HepG2 (cell line): ENCODE measurements around the gene MYO7B. TPM values are rescaled to one million over a fixed set of nuclear protein-coding genes. Genes with fewer than 3 reads are reported as not detected.

Experiments
- ETV5 ChIP-seq: IDR thresholded peaks from 2 replicates; pipeline ENCODE4 v1.6.1; 2018; ENCODE audit warnings: missing biosample characterization, missing genetic modification reagents, inconsistent platforms, borderline replicate concordance
- HDAC1 ChIP-seq: sonication (generic); formaldehyde crosslinking; IDR thresholded peaks from 2 replicates; pipeline ENCODE4 v1.5.1; 2020; ENCODE audit warnings: mild to moderate bottlenecking, missing genetic modification reagents
- MTERF4 ChIP-seq: sonication (generic); formaldehyde crosslinking; IDR thresholded peaks from 2 replicates; pipeline ENCODE4 v1.8.0; 2023; ENCODE audit warnings: mild to moderate bottlenecking, missing genetic modification reagents
- ZBTB33 ChIP-seq: sonication (generic); formaldehyde crosslinking; IDR thresholded peaks from 2 replicates; pipeline ENCODE4 v1.4.0; 2020; ENCODE audit warnings: missing genetic modification reagents
- ZBTB38 ChIP-seq: sonication (generic); formaldehyde crosslinking; IDR thresholded peaks from 2 replicates; pipeline ENCODE4 v1.5.1; 2020; ENCODE audit warnings: mild to moderate bottlenecking, missing genetic modification reagents
- ZNF274 ChIP-seq: sonication (generic); formaldehyde crosslinking; IDR thresholded peaks from 2 replicates; pipeline ENCODE4 v1.5.1; 2020; ENCODE audit warnings: mild to moderate bottlenecking, missing genetic modification reagents
- ZNF33B ChIP-seq: sonication (generic); formaldehyde crosslinking; IDR thresholded peaks from 2 replicates; pipeline ENCODE4 v1.5.1; 2020; ENCODE audit warnings: mild to moderate bottlenecking, missing genetic modification reagents
- ZNF576 ChIP-seq: sonication (generic); formaldehyde crosslinking; IDR thresholded peaks from 2 replicates; pipeline ENCODE4 v1.4.0; 2020; ENCODE audit warnings: mild to moderate bottlenecking, missing genetic modification reagents
- ZNF646 ChIP-seq: sonication (generic); formaldehyde crosslinking; IDR thresholded peaks from 2 replicates; pipeline ENCODE4 v1.9.0; 2021; ENCODE audit warnings: mild to moderate bottlenecking, missing genetic modification reagents
- ZNF687 ChIP-seq: sonication (generic); formaldehyde crosslinking; IDR thresholded peaks from 2 replicates; pipeline ENCODE4 v1.5.1; 2020; ENCODE audit warnings: mild to moderate bottlenecking, missing genetic modification reagents, moderate library complexity
- ZNF710 ChIP-seq: sonication (generic); formaldehyde crosslinking; IDR thresholded peaks from 2 replicates; pipeline ENCODE4 v1.5.0; 2020; ENCODE audit warnings: mild to moderate bottlenecking, missing genetic modification reagents, borderline replicate concordance
- polyA plus RNA-seq, 8 experiments: library from polyadenylated mRNA; depleted of rRNA in 3 of 8; stranded (reverse) in 7 of 8; unstranded in 1 of 8; fragments of >200 nt; fragmentation: Illumina TruSeq in 4 of 8; extraction: Trizol in 4 of 8; gene quantifications; 2 replicates each; pipeline versions ENCODE4 v1.2.1 to v1.2.3, GENCODE V29; 2011 to 2016; ENCODE audit warnings: low read depth in 4 of 8, missing spikeins in 1 of 8, mixed read lengths in 1 of 8; ENCODE audit not compliant: insufficient read depth in 1 of 8
- total RNA-seq, 5 experiments: library from RNA; depleted of rRNA; stranded (reverse); fragments of >200 nt; fragmentation: Illumina TruSeq; extraction: Trizol; gene quantifications; 2 replicates each; pipeline ENCODE4 v1.2.3, GENCODE V29; 2016; ENCODE audit warnings: low read depth in 1 of 5

MYO7B gene
- total and polyA plus RNA-seq, 2 of the 13 experiments (the other 11 are each of a cell fraction or from before 2014, with no cell fraction given), result not detected

GRCh38 chr2:127651971-127652550 lies 116.6 kb downstream of the MYO7B start (continued):
- TF ChIP-seq ZBTB38, result 0 out of 2 replicates have a peak, but pooled peaks have one; percentile 22
- TF ChIP-seq MTERF4, result peak; percentile 65; the same call in 1 of the 2 replicates
- TF ChIP-seq ZNF576 (CRISPR knock-in tag), result 0 out of 2 replicates have a peak, but pooled peaks have one; percentile 65
- 0 out of 2 replicates have a peak, but pooled peaks have one; percentile 22 for TF ChIP-seq ZNF274
- TF ChIP-seq ETV5 (CRISPR knock-in tag), result peak; percentile 26; the same call in 1 of the 2 replicates
- TF ChIP-seq HDAC1 (CRISPR knock-in tag), result no peak
- peak; percentile 74 for TF ChIP-seq ZNF687
- TF ChIP-seq ZNF710, result peak; percentile 32; the same call in 1 of the 2 replicates
- TF ChIP-seq ZNF646 (CRISPR knock-in tag), result 0 out of 2 replicates have a peak, but pooled peaks have one; percentile 20
- TF ChIP-seq ZNF33B (CRISPR knock-in tag), result 0 out of 2 replicates have a peak, but pooled peaks have one; percentile 24
- TF ChIP-seq ZBTB33 (CRISPR knock-in tag), result peak; percentile 94
